NCI-H748 (cell line): ENCODE results near the gene CYP4F12.
"Not testable (repeated sequence)": the region's sequence is repeated elsewhere in the genome, so short reads cannot be mapped to it uniquely, and the experiment has no call there.

Source experiments
- DNase-seq: peaks from one replicate; lab custom pipeline; 2025; ENCODE audit not compliant: unreplicated experiment; lab: John Stamatoyannopoulos, UW

CYP4F12 gene

DNA sequence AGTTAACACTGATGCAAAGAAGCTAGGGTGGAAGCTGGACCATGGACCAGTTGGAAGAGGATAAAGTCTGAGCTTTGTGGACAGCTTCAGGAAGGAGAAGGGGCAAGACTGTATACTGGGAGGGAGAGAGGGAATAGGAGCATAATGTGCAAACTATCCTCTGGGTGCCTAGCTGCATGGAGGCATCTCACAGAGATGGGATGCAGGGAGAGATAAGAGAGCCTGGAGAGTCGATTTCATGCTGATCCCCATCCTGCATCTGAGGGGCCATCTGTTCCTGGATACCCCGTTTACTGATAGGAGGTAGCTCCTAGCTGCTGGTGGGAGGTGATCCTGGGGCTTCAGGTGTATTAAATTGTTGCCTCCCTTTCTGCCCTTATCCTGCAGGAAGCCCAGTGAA is 23.4 kb upstream of the CYP4F12 start:
- DNase-seq = no peak

DNA sequence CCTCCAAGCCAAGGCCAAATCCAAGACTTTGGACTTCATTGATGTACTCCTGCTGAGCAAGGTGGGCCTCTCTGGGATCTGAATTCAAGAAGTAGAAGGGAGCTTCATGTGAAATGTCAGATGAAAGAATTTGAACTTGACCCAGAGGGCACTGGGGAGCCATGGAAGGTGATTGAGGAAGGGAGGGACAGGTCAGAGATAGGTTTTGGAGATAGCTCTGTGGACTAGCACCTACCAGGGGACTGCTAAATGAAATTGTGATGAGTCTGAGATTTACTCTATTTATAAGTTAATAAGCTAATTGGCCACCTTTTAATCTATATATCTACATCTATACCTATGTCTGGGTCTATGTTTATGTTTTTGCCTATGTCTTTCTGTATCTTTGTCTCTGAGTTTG is 22.8 kb upstream of the CYP4F12 start:
- not testable (repeated sequence) for DNase-seq

DNA sequence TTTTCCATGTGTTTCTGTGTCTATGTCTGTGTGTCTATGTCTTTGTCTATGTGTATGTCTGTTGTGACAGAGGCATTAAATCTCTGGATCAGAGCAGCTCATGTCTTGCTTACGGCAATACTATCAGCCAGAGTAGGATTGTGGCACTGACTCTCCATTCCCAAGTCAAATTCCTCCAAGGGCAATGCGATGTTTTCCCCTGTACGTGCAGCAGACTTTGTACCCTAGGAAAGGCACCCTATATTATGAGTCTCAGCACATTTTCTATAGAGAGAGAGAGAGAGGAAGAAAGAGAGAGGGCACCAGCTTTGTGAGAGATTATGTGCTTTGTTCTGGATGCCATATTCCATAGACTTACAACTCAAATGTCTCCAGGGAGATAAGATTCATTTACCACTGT is 21.1 kb upstream of the CYP4F12 start:
- DNase-seq = no peak

DNA sequence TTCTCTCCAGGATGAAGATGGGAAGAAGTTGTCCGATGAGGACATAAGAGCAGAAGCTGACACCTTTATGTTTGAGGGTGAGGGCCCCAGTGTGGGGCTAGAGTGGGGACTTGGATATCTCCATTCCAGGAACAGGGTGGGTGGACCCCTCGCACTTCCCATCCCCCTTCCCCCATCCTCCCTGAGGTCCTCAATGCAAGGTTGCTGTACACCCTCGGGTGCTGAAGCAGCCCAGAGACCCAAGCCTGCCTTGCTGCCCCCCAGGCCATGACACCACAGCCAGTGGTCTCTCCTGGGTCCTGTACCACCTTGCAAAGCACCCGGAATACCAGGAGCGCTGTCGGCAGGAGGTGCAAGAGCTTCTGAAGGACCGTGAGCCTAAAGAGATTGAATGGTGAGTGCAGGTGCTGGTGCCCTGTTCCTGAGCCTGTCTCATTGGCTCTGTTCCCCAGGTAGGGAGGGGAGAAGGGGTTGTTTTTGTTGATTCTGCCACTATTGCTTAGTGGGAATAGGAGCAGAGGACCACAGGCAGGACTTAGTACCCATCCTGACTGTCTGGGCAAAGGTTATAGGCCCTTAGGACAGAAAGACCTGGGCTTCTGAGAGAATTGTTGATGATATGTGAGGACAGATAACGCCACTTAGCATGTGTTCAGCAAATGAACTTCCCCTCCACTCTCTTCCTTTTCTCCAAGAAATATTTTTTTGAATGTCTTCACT is 20.2 kb upstream of the CYP4F12 start:
- DNase-seq = no peak

DNA sequence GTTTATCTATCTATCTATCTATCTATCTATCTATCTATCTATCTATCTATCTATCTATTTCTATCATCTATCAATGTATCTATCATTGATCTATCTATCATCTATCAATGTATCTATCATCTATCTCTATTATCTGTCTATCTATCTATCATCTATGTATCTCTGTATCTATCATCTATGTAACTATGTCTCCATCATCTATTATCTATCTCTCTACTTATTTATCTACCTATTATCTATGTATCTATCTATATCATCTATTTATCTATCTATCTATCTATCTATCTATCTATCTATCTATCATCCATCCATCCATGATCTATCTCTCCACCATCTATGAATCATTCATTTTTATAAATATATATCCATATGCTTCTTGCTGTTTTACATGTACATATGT is 16.4 kb upstream of the CYP4F12 start:
- DNase-seq = no peak

DNA sequence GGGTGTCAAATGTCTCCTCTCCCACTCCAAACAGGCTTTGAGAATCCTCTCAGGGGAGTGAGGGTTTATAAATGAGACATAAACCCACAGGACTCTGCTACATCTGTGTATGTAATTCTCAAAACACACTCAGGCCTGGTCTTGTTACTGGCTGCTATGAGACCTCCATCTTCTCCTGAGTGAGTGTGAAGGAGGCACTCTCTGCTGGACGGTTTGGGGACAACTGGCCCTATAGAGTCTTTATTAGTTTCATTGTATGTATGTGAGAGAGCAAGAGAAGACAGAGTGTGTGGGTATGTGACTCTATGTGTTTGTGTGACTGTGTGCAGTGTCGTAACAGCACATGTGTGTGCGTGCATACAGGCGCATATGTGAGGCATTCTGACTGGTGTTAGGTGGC is 9.6 kb upstream of the CYP4F12 start:
- DNase-seq = no peak

DNA sequence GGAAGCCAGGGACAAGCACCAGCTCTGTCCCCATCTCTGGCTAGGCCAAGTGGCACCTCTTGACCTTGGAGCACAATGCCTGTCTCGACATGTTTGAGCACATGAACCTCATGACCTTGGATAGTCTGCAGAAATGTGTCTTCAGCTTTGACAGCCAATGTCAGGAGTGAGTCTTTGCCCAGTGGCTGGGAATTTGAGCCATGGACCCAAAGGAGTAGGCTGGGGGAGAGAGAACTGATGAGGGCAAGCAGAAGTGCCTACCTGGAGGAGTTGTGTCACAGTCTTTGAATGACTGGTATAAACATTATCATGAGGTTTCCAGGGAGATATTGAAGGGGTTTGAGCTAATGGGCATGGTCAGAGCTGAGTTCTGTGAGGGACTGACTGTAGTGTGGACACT is 6.7 kb upstream of the CYP4F12 start:
- DNase-seq = no peak

DNA sequence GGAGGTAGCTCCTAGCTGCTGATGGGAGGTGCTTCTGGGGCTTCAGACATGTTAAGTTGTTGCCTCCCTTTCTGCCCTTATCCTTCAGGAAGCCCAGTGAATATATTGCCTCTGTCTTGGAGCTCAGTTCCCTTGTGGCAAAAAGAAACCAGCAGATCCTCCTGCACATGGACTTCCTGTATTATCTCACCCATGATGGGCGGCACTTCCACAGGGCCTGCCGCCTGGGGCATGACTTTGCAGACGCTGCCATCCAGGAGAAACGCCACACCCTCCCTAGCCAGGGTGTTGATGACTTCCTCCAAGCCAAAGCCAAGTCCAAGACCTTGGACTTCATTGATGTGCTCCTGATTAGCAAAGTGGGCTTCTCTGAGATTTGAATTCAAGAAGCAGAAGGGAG is 6.0 kb upstream of the CYP4F12 start:
- no peak for DNase-seq

DNA sequence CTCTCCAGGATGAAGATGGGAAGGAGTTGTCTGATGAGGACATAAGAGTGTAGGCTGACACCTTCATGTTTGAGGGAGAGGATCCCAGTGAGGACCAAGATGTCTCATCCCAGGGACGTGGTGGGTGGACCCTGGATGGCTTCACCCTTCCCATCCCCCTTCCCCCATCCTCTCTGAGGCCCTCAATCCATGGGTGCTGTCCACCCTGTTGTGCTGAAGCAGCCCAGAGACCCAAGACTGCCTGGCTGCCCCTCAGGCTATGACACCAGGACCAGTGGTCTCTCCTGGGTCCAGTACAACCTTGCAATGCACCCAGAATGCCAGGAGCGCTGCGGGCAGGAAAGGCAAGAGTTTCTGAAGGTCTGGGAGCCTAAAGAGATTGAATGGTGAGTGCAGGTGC is 3.4 kb upstream of the CYP4F12 start:
- DNase-seq = no peak

DNA sequence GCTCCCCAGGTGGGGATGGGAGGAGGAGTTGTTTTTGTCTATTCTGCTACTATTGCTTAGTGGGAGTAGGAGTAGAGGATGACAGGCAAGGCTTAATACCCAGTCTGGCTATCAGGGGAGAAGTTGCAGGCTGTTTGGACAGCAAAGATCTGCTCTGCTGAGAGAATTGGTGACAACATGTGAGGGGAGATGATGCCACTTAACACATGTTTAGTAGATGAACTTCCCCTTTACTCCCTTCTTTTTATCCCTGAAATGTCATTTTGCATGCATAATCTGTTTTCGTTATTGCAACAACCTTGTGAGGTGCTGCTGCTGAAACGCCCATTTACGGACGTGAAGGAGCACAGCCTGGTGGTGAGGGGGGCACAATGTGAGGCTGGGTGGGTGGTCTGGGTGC is 3.0 kb upstream of the CYP4F12 start:
- no peak for DNase-seq

DNA sequence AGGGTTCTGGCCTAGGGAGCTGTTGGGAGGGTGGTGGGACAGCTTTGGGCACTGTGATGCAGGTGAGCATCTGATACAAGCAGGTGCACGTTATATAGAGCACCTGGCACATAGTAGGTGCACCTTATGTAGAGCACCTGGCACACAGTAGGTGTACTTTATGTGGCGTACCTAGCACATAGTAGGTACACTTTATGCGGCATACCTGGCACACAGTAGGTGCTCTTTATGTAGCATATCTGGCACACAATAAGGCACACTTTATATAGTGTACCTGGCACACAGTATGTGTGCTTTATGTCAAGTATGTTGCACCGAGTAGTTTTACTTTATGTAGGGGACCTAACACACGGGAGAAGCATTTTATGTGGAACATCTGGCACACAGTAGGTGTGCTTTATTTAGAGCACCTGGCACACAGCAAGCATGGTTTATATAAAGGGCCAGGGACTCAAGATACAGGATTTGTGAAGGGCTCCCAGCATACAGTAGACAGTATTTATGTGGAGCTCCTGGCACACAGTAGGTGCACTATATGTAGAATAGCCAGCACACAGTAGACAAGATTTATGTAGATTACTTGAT is 1.6 kb upstream of the CYP4F12 start:
- no peak for DNase-seq

DNA sequence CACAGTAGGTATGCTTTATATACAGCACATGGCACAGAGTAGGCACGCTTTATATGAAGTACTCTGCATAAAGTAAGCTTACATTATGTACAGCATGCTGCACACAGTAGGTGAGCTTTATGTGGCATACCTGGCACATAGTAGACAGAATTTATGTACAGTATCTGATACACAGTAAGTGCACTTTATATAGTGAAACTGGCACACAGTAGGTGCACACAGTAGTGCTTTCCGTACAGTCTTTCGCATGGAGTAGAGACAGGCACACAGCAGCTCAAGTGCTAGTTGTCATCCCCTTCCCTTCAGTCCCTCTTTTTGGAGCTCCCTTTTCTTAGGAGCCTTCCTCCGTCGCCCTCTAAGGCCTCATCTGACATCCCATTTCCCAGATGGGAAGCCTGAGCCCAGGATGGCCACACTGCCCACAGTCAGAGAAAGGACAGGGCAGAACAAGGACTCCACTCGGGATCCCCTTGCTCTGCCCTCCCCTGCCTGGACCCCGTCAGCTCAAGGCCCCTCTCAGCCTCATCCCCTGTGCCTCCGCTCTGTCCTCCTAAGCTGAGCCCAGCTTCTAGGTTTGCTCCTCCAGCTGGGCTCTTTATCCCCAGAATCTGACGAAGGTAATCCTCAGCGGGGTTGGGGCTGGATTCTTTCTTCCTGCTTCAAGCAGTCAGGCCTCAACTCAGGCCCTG is 852 bp upstream of the CYP4F12 start:
- no peak for DNase-seq

DNA sequence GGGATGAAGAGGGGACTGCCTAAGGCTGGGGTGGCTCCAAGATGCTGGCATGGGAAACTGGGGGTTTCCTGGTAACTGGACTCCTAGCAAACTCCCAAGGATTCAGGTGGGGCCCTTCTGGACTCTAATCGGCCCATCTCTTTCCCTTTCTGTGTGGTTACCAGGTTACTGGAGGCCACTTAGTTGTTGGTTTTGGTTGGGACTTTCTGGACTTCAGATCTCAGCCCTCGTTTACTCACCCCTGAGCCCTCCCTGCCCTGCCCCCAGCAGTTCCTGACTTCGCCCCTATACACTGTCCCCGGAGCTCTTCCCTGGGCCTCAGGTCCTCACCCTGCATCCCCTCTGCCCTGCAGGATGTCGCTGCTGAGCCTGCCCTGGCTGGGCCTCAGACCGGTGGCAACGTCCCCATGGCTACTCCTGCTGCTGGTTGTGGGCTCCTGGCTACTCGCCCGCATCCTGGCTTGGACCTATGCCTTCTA is 328 bp downstream of the CYP4F12 start:
- no peak for DNase-seq

DNA sequence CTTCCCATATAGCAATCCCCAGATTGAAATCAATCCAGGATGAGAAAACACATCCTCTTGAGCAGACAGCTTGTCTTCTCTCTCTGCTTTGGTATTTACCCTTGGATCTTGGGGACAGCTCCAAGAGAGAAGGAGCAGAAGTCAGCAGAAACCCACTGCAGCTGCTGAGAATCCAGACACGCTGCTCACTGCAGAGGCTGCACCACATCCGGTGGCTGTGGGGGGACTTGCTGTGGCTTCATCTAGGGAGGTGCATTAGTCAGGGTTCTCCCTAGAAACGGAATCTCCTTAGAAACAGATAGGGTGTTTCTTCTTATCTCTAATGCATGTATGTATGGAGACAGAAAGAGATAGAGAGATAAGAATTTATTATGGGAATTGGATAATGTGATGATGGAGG is 2.7 kb downstream of the CYP4F12 start:
- no peak for DNase-seq

DNA sequence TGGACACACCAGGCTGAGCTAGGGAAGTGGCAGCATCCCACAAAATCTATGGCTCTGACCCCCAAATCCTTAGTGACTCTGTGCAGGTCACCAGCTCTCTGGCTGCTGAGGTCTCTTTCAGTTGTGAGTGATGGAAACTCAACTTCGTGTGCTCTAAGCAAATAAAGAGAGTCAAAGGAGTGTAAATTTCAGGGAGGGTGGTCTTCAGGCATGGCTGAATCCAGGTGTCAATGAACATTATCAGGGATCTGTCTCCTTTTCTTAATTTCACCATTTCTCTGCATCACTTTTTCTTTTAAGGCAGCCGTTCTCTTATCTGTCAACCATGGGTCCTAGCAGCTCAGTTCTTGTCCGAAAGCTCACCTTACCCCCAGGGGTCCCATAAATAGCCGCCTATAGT is 6.2 kb downstream of the CYP4F12 start:
- DNase-seq = no peak

DNA sequence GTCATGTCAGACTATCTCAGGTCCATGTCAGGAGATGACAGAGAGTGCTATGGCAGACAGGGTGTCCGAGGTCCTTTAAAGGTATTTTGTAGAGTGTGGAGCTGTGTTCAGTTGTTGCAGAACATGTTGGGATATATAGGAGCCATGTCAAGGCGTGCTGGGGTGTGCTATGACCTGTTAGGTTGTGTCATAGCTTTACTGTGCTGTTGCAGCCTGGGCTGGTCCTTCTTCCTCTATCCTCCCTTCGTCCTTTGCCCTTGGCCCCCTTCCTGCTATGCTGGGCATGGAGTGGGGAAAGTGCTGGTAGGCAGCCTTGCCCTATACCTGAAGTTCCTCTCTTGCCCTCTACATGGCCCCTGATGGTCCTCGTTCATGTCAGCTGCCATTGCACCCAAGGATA is 7.0 kb downstream of the CYP4F12 start:
- not testable (repeated sequence) for DNase-seq

DNA sequence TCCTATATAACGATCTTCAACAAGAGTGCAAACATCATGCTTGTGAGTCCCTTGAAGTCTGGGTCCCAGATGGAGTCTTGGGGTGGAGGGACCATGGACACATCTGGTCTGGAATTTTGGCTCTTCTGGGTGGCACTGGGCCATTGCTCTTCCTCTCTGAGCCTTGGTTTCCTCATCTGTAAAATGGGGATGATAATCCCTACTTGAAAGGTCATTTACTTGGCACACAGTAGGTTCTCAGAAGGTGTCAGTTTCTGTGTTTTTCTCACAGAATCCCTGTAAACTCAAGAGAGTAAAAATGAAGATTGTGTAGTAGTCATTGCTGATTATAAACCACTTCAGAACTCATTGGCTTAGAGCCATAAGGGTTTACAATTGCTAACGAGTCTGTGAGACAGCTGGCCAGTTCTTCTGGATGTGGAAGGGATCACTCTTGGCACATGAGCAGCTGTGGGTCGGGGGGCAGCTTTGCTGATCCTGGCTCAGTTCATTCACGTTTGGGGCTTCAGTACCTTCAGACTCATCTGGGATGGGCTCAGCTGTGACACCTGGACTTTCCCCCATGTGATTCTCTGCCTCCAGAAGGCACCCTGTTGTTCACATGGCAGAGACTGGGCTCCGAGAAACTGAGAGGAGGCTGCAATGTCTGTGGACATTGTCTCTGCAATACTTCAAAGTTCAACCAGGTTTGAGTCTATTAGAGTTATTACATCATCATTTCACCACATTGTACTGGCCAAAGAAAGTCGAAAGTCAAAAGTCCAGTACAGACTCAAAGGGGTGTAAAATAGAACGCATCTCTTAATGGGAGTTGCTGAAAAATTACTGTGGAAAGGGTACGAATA is 7.8 kb downstream of the CYP4F12 start:
- DNase-seq = no peak

DNA sequence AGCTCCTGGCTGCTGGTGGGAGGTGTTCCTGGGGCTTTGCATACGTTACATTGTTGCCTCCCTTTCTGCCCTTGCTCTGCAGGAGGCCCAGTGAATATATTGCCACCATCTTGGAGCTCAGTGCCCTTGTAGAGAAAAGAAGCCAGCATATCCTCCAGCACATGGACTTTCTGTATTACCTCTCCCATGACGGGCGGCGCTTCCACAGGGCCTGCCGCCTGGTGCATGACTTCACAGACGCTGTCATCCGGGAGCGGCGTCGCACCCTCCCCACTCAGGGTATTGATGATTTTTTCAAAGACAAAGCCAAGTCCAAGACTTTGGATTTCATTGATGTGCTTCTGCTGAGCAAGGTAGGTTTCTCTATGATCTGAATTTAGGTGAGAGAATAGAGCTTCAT is 10.5 kb downstream of the CYP4F12 start:
- DNase-seq = no peak

DNA sequence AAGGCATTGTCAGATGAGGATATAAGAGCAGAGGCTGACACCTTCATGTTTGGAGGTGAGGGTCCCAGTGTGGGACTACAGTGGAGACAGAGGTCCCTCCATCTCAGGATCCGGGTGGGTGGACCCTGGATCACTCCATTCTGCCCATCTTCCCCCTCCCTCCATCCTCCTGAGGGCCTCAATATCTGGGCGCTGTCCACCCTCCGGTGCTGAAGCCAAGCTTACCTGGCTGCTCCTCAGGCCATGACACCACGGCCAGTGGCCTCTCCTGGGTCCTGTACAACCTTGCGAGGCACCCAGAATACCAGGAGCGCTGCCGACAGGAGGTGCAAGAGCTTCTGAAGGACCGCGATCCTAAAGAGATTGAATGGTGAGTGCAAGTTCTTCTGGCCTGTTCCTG is 11.9 kb downstream of the CYP4F12 start:
- no peak for DNase-seq

DNA sequence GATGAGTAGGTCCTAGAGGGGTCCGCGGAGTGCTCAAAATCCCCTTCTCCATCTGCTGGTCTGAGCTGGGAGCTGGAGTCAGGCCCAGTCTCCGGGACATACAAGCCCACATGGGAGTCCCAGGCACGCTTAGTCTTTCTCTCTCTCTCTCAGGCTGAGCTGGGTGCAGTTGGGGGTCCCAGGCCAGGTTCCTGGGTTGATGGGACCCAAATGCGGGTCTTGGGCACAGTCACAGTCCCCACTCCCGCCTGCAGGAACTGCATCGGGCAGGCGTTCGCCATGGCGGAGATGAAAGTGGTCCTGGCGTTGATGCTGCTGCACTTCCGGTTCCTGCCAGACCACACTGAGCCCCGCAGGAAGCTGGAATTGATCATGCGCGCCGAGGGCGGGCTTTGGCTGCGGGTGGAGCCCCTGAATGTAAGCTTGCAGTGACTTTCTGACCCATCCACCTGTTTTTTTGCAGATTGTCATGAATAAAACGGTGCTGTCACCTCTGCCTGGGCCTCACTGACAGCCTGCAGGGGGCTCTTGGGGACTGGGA is 23.8 kb downstream of the CYP4F12 start:
- no peak for DNase-seq
